ENCODE results near the gene NOA1.

The NOA1 gene

GRCh38 chr4:56977321-56978012 lies at the start of gene NOA1:
Gene NOA1 (minus strand): TSS chr4:56977606. CDS start chr4:56977585, 21 bp downstream.
- peak; percentile 94 for DNase-seq

- DNase-seq = no peak
These were observed 45.7 kb upstream of the NOA1 start for GRCh38 chr4:57023104-57023503.

- DNase-seq = no peak
These were observed 43.2 kb upstream of the NOA1 start for GRCh38 chr4:57020467-57021101.

- DNase-seq = no peak
These were observed 41.6 kb upstream of the NOA1 start for GRCh38 chr4:57018980-57019379.

- DNase-seq = no peak
These were observed 36.2 kb upstream of the NOA1 start for GRCh38 chr4:57013543-57014120.

- DNase-seq = no peak
These were observed 22.3 kb upstream of the NOA1 start for GRCh38 chr4:56999751-57000150.

- no peak for DNase-seq
These were observed 18.1 kb upstream of the NOA1 start for GRCh38 chr4:56995525-56995924.

- no peak for DNase-seq
These were observed 12.9 kb upstream of the NOA1 start for GRCh38 chr4:56990109-56990905.

- DNase-seq = no peak
These were observed 9.5 kb upstream of the NOA1 start for GRCh38 chr4:56986952-56987351.

GRCh38 chr4:56986192-56986591 lies 8.8 kb upstream of the NOA1 start:
- no peak for DNase-seq

GRCh38 chr4:56981795-56982201 lies 4.4 kb upstream of the NOA1 start:
- no peak for DNase-seq

GRCh38 chr4:56979421-56980072 lies 2.1 kb upstream of the NOA1 start:
- DNase-seq = peak; percentile 39

GRCh38 chr4:56978750-56979303 lies 1.4 kb upstream of the NOA1 start, which contains the start of gene POLR2B:
Gene POLR2B (plus strand): TSS chr4:56978896. CDS start chr4:56978986, 90 bp downstream.
- DNase-seq = peak; percentile 96

GRCh38 chr4:56976837-56977320 lies 527 bp downstream of the NOA1 start:
- DNase-seq = peak; percentile 67

GRCh38 chr4:56976283-56976836 lies 1.0 kb downstream of the NOA1 start:
- peak; percentile 8 for DNase-seq

GRCh38 chr4:56973336-56973735 lies 4.1 kb downstream of the NOA1 start:
- no peak for DNase-seq

GRCh38 chr4:56972809-56973208 lies 4.6 kb downstream of the NOA1 start:
- no peak for DNase-seq

GRCh38 chr4:56972389-56972788 lies 5.0 kb downstream of the NOA1 start:
- no peak for DNase-seq

GRCh38 chr4:56971383-56971782 lies 6.0 kb downstream of the NOA1 start:
- DNase-seq = no peak

- no peak for DNase-seq
These were observed 16.3 kb downstream of the NOA1 start for GRCh38 chr4:56961107-56961500.

GRCh38 chr4:56959100-56959499 lies 18.3 kb downstream of the NOA1 start:
- DNase-seq = no peak

GRCh38 chr4:56958111-56958517 lies 19.3 kb downstream of the NOA1 start:
- no peak for DNase-seq
